ENCODE measurements around the gene RALGAPA2.
"Not testable (repeated sequence)": the region's sequence is repeated elsewhere in the genome, so short reads cannot be mapped to it uniquely, and the experiment has no call there.

Gene RALGAPA2

GRCh38 chr20:20360464-20360863 is 352.0 kb downstream of the RALGAPA2 start:
- Histone ChIP-seq H2AFZ (ENCODE audit: low read length) (no peak overlapping the region), H3K27me3 (ENCODE audit: insufficient read depth, low read length) (no peaks in the 10 kb centered on the region), H3K9ac (ENCODE audit: low read length) (no peak overlapping the region), H3K4me3 (ENCODE audit: low read depth, low read length, poor library complexity, severe bottlenecking) (no peak overlapping the region), H3K36me3 (ENCODE audit: insufficient read depth, low read length) (no peaks in the 10 kb centered on the region), H3K9me2 (ENCODE audit: low read depth, low read length) (no peaks in the 10 kb centered on the region), H4K20me1 (ENCODE audit: insufficient read depth, low read length) (no peaks in the 10 kb centered on the region), H3K9me3 (ENCODE audit: low read length) (no peaks in the 10 kb centered on the region), H3K27ac (ENCODE audit: low read depth, low read length, poor library complexity, severe bottlenecking) (no peak overlapping the region), H3K79me2 (ENCODE audit: insufficient read depth, low read length) (no peaks in the 10 kb centered on the region), H3K4me2 (ENCODE audit: low read length) (no peak overlapping the region), H3K4me1 (ENCODE audit: insufficient read depth, low read length, severe bottlenecking) (no peaks in the 10 kb centered on the region), H3F3A (ENCODE audit: insufficient read depth, low read length) (no peaks in the 10 kb centered on the region)
- no peak for TF ChIP-seq EZH2 (IDR thresholded peaks at IDR 0.05; ENCODE audit: borderline replicate concordance, low read length)
- TF ChIP-seq, protein P1, sequence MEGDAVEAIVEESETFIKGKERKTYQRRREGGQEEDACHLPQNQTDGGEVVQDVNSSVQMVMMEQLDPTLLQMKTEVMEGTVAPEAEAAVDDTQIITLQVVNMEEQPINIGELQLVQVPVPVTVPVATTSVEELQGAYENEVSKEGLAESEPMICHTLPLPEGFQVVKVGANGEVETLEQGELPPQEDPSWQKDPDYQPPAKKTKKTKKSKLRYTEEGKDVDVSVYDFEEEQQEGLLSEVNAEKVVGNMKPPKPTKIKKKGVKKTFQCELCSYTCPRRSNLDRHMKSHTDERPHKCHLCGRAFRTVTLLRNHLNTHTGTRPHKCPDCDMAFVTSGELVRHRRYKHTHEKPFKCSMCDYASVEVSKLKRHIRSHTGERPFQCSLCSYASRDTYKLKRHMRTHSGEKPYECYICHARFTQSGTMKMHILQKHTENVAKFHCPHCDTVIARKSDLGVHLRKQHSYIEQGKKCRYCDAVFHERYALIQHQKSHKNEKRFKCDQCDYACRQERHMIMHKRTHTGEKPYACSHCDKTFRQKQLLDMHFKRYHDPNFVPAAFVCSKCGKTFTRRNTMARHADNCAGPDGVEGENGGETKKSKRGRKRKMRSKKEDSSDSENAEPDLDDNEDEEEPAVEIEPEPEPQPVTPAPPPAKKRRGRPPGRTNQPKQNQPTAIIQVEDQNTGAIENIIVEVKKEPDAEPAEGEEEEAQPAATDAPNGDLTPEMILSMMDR (IDR thresholded peaks at IDR 0.05; ENCODE audit: low read length) = peak; percentile 78

- Histone ChIP-seq H3K4me3 (ENCODE audit: low read depth, low read length, poor library complexity, severe bottlenecking) (no peak overlapping the region), H3K9me3 (ENCODE audit: low read length) (no peaks in the 10 kb centered on the region), H2AFZ (ENCODE audit: low read length) (no peak overlapping the region), H3F3A (ENCODE audit: insufficient read depth, low read length) (no peaks in the 10 kb centered on the region), H3K27ac (ENCODE audit: low read depth, low read length, poor library complexity, severe bottlenecking) (no peak overlapping the region), H3K4me2 (ENCODE audit: low read length) (no peak overlapping the region), H3K79me2 (ENCODE audit: insufficient read depth, low read length) (no peaks in the 10 kb centered on the region), H4K20me1 (ENCODE audit: insufficient read depth, low read length) (no peaks in the 10 kb centered on the region), H3K27me3 (ENCODE audit: insufficient read depth, low read length) (no peaks in the 10 kb centered on the region), H3K36me3 (ENCODE audit: insufficient read depth, low read length) (no peaks in the 10 kb centered on the region), H3K4me1 (ENCODE audit: insufficient read depth, low read length, severe bottlenecking) (no peaks in the 10 kb centered on the region), H3K9ac (ENCODE audit: low read length) (no peak overlapping the region), H3K9me2 (ENCODE audit: low read depth, low read length) (no peaks in the 10 kb centered on the region)
- no peak for TF ChIP-seq EZH2 (IDR thresholded peaks at IDR 0.05; ENCODE audit: borderline replicate concordance, low read length)
- TF ChIP-seq, protein P1 (IDR thresholded peaks at IDR 0.05; ENCODE audit: low read length) = no peak
These were observed 352.8 kb downstream of the RALGAPA2 start for GRCh38 chr20:20359628-20360027.

DNA sequence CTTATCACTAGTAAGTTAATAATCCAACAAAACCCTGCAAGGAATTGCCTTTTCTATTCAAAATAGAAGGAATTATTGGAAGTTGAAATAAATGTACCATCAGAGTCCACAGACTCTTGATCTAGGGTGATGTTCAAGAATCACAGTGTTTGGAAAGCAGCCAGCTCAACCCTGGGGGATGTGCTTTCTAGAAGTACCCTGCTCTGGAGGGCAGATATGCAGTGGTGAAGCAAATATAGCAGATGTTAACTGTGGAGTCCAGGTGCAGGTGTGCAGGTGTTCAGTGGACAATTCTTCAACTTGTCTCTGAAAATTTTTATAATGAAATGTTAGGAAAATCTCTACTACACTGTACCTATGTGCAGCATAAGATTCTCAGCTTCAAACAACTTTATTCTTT is 353.6 kb downstream of the RALGAPA2 start:
- no peaks in the 10 kb centered on the region for H3K36me3 ChIP-seq (ENCODE audit: insufficient read depth, low read length)
- no peak overlapping the region for H3K4me2 ChIP-seq (ENCODE audit: low read length)
- H3K9me3 ChIP-seq (ENCODE audit: low read length) = no peaks in the 10 kb centered on the region
- no peak overlapping the region for H3K9ac ChIP-seq (ENCODE audit: low read length)
- no peak overlapping the region for H2AFZ ChIP-seq (ENCODE audit: low read length)
- H3K4me1 ChIP-seq (ENCODE audit: insufficient read depth, low read length, severe bottlenecking) = no peaks in the 10 kb centered on the region
- no peaks in the 10 kb centered on the region for H3K9me2 ChIP-seq (ENCODE audit: low read depth, low read length)
- no peaks in the 10 kb centered on the region for H3F3A ChIP-seq (ENCODE audit: insufficient read depth, low read length)
- H3K4me3 ChIP-seq (ENCODE audit: low read depth, low read length, poor library complexity, severe bottlenecking) = no peak overlapping the region
- no peak overlapping the region for H3K27ac ChIP-seq (ENCODE audit: low read depth, low read length, poor library complexity, severe bottlenecking)
- no peak for TF ChIP-seq EZH2 (IDR thresholded peaks at IDR 0.05; ENCODE audit: borderline replicate concordance, low read length)
- TF ChIP-seq, protein P1 (IDR thresholded peaks at IDR 0.05; ENCODE audit: low read length) = no peak
- H3K79me2 ChIP-seq (ENCODE audit: insufficient read depth, low read length) = no peaks in the 10 kb centered on the region
- no peaks in the 10 kb centered on the region for H3K27me3 ChIP-seq (ENCODE audit: insufficient read depth, low read length)
- no peaks in the 10 kb centered on the region for H4K20me1 ChIP-seq (ENCODE audit: insufficient read depth, low read length)

- H3K4me3 ChIP-seq (ENCODE audit: low read depth, low read length, poor library complexity, severe bottlenecking); H3K9ac ChIP-seq (ENCODE audit: low read length): not testable (repeated sequence)
These were observed 356.9 kb downstream of the RALGAPA2 start for GRCh38 chr20:20355503-20355902.

More at GRCh38 chr20:20355503-20355902, 356.9 kb downstream of the RALGAPA2 start:
- H3K9me2 ChIP-seq (ENCODE audit: low read depth, low read length); H3K4me1 ChIP-seq (ENCODE audit: insufficient read depth, low read length, severe bottlenecking); H3K27ac ChIP-seq (ENCODE audit: low read depth, low read length, poor library complexity, severe bottlenecking); H3K79me2 ChIP-seq (ENCODE audit: insufficient read depth, low read length); H3K9me3 ChIP-seq (ENCODE audit: low read length); H3K27me3 ChIP-seq (ENCODE audit: insufficient read depth, low read length); H3F3A ChIP-seq (ENCODE audit: insufficient read depth, low read length); H3K36me3 ChIP-seq (ENCODE audit: insufficient read depth, low read length); H2AFZ ChIP-seq (ENCODE audit: low read length); H4K20me1 ChIP-seq (ENCODE audit: insufficient read depth, low read length); H3K4me2 ChIP-seq (ENCODE audit: low read length): not testable (repeated sequence)

Measured in OCI-LY1 (cell line).